CD4-positive, alpha-beta T cell treated with Interleukin-1 beta for 1 hour (primary cell): ENCODE measurements around the gene CD226.
"Not testable (repeated sequence)": the region's sequence is repeated elsewhere in the genome, so short reads cannot be mapped to it uniquely, and the experiment has no call there.

Source experiments
- DNase-seq, 2 donors: peaks; one replicate each; pipeline ENCODE4 v3.0.0-alpha.2; 2020 to 2022

CD226 gene

DNA sequence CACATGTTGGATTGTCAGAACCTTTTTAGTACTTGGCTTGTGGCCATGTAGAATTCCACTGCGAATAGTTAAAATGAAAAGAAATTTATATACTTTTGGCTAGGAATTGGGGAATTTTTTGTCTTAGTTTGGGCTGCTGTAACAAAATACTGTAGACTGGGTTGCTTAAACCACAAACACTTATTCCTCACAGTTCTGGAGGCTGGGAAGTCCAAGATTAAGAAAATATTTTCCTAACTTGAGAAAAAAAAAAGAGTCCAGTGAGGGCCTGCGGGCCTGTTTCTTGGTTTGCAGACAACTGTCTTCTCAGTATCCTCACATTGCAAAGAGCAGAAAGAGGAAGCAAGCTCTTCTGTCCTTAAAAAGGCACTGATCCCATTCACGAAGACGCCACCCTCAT, 81.9 kb downstream of the CD226 start:
- DNase-seq = no peak

DNA sequence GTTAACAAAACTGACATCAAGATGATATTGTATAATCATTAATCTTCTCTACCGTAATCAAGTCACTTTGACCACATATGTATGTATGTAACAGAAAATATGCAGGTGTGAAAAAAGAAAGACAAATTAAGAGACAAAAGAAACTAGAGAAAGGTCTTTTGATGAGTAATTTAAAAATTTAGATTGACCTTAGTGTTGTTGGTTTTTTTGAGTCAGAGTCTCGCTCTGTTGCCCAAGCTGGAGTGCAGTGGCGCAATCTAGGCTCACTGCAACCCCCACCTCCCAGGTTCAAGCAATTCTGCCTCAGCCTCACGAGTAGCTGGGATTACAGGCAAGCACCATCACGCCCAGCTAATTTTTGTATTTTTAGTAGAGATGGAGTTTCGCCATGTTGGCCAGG, 82.9 kb downstream of the CD226 start:
- DNase-seq = not testable (repeated sequence)

DNA sequence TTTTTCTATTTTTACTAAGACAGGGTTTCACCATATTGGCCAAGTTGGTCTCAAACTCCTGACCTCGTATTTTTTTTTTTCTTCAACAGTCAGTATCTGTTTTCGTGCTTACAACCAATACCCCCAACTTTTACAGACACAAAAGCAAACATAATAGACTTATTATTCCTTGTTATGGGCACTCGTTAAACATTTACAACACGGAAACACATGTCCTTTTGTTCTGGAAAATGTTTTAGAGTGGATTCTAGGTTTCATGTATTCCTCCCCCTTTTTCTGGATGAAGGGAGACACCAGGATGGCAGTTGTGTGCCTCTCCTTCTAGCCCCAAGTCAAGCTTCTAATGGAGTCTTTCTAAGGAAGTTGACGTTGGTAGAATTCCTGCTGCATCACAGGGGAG, 88.8 kb downstream of the CD226 start:
- no peak for DNase-seq

DNA sequence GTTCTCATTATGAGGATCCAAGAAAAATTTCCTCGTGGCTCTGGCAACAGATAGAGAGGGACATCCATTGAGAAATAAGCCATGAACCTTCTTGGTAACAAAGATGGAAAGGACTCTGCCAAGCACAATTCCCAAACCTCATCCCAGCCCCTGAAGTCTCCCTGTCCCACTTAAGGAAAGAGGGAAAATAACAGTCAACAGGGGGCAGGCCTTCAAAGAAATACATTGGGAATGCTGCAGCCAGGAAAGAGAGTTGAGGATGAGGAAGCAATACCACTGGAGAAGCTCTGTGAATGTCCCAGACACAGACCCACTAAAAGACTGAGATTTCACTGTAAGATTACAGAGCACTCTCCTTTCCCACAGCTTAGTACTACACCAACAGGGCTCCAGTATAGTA, 93.2 kb downstream of the CD226 start:
- DNase-seq = no peak

DNA sequence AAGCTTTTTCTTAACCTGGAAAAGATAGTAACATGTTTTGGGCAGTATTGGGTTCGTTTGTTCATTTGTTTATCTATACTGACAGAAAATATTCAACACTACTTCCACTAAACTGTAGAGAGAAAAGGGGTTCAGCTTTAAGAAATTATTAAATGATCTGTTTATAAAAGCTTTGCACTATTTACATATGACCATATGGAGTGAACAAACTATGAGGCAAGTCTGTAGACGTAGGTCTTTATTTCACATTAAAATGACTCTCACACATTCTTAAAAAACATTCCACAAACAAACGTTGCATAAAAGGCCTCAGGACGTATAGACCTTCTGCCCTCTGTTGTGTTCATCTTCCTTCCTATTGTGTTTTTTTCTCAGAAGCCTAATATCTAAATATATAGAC, 94.6 kb downstream of the CD226 start:
- DNase-seq = no peak

DNA sequence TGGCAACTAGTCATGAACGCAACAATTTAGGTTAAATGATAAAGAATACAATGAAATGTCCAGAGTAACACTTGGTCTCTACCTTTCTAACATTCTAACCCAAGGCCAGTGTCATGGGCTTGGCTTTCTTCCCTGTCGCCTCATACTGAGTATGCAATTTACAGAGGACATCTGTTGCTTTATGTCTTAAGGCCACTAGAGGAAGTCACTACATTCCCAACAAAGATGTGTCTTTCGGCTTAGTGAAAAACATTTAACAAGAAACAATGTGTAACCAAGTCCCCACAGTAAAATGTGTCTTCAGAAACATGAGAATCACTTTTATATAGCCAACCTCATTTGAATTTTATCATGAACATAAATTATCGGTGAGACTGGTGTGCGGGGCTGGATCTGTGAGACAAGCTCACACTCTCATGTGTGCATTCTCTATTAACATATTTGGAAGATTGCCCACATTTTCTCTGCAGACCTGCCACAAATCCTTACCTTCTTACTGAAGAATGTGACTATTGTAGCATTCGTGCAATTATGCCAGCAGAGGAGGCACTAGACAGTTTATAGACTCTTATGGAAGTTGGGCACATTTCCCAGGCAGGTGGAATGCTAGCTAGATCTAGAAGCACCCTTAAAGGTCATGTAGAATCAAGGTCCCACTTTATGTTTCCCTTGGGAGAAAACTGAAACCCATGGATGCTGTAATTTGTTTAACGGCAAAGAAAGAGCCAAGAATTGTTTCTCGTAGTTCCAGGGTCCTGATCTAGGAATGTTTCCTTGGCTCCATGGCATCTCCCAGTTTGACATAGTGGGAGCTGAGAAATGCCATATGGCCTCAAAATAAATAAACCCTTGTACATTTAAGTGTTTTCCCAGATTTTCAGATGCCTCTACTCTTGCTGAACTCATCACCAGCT, 101.8 kb downstream of the CD226 start:
- no peak for DNase-seq

DNA sequence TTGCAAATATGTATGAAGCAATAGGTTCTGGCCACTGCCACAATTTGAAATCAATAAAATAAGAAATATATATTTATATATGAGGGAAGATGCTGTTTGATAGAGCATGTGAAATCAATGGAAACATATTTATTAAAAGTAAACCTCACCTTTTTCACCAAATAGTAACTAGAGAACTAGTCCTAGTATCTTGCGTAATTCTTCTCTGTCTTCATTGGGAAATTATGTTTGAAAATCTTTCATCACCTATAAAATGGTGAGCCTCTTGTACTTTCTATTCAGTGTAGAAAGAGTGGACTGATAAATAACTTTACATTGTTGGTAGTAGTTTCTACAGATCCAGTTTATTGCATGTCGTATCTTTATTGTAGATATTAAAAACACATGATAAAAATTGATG, 103.0 kb downstream of the CD226 start:
- DNase-seq = no peak

DNA sequence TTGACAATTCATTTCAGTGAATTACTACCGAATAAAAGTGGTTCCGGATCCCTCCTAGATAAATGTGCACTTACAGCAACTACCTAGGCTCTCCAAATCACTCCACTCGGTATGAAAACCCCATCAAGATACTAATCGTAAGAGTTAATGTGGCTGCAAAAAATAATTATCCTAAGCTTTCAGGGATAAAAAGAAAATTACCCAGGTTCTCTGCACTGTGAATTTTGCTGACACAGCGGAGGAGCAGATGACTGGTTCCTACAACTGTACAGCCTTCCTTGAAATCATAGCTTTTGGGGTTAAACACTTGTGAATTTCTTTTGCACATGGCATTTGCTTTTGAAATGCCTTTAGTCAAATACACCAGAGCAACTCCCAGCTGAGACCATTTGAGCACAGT, 104.7 kb downstream of the CD226 start:
- no peak for DNase-seq

DNA sequence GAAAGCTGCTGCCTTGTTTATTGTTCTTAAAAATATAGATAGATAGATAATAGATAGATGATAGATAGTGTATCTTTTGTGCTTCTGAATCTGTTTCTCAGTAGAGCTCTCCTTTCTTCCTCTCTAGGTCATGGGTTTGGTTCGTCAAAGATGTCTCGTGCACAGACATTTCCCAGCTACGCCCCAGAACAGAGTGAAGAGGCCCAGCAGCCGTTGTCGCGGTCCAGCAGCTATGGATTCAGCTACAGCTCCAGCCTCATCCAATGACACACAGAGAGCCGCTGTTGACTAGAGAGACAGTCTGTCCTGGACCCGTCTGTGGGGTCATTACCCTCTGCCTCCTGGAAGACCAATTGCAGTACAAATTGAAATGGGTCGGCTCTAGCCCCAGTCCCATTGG, 106.6 kb downstream of the CD226 start:
- no peak for DNase-seq

DNA sequence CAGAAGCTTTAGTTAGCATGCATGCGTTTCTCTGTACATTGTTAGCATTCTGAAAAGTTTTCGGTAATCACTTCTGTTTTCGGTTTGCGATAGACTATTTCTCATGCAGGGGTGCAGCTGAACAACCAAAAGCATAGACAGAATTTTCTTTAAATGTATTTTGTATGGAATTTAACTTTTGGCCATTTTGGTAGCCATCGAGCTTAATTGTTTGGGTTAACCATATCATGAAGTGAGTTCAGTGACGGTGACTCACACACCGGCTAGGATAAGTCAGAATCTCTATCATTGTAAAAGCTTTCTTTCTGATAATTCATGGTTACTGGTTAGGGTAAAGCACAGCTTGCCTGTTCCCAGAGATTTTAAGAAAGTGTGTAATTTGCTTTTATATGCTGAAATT, 107.2 kb downstream of the CD226 start:
- DNase-seq = no peak

DNA sequence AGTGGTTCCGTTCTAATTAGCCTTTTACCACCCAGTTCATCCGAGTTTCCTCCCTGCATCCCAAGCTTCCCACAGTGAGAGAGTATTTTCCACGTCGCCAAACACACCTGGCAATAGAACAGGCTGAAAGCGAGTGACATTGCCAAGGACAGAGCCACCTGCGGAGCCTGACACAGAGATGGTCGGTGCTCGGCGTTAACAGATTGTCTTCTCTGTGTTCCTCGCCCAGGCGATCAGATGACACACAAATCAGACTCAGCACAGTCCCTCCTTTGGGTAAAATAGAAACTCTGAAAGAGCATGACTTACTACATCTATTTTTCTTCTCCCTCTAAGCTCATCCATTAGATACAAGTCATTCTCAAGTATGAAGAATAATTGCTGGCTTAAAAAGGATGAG, 107.7 kb downstream of the CD226 start:
- DNase-seq = no peak

DNA sequence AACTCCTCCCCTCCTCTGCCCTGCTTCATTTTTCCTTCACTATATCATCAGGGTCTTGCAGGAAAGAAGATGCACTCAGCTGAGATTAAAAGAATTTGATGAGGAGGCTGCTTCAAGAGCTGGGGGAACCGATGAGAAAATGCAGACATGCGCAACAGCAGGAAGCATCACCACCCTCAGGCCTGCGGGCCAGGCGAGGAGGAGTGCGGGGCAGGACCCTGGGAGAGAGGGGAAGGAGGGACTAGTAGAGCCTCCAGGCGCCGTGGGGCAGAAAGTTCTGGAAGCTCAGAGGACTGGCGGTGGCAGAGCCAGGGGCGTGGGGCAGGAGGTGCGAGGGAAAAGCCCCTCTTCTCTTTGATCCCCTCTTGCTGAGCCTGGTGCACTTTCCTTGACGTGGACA, 108.2 kb downstream of the CD226 start:
- DNase-seq = no peak

DNA sequence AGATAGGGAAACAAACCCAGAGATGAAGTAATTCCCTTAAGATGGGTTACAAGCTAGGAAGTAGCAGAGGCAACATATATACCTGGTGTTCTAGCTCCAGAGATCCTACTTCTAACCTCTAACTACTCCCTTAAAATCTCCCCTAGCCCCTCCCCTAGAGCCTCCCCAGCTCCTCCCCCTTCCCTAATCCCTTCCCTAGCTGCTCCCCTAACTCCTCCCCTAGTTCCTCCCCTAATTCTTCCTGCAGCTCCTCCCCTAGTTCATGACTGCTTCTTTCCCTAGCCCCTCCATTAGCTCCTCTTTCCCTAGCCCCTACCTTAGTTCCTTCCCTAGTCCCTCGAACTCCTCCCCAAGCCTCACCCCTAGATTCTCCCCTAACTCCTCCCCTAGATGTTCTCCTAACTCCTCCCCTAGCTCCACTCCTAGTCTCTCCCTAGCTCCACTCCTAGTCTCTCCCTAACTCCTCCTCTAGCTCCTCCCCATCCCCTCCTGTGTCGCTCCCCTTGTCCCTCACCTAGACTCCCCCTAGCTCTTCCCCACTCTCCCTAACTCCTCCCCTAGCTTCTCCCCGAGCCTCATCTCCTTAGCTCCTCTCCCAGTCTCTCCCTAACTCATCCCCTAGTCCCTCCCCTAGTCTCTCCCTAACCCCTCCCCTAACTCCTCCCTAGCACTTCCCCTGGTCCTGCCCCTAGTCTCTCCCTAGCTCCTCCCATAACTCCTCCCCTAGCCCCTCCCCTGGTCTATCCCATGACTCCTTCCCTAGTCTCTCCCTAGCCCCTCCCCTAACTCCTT, 108.9 kb downstream of the CD226 start:
- DNase-seq = no peak

DNA sequence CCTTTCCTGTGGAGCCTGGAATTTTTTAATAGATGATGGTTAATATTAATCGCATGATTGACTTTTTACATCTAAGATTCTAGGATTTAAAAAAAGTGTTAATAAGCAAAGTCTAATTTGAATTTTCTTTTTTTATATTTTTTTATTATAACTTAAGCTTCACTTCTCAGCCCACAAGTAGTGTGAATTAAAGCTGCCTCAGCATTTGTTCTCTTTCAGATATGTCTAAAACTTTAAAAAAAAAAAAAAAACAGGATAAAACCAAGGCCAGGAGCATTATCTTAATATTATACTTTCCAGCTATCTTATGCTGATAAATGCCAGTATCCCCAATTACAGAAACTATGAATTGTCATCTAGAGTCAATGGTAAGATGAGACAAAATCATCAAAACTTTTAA, 109.7 kb downstream of the CD226 start:
- DNase-seq = no peak

DNA sequence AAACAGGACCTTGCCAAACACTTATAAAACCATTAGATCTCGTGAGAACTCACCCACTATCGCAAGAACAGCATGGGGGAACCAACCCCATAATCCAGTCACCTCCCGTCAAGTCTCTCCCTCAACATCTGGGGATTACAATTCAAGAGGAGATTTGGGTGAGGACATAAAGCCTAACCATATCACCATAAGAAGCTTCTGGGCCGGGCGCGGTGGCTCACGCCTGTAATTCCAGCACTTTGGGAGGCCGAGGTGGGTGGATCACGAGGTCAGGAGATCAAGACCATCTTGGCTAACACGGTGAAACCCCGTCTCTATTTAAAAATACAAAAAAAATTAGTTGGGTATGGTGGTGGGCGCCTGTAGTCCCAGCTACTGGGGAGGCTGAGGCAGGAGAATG, 112.7 kb downstream of the CD226 start:
- not testable (repeated sequence) for DNase-seq

DNA sequence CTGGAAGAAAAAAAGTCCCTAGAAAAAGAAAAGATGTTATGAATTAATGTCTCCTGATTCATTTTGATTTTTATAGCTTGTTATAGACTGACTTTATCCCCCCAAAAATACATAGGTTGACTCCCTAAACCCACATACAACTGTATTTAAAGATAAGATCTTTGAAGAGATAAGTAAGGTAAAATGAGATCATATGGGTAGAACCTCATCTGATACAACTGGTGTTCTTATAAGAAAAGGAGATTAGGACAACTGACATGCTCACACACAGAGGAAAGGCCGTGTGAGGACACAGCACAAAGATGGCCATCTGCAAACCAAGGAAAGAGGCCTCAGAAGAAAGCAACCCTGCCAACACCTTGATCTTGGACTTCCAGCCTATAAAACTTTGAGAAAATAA, 117.5 kb downstream of the CD226 start:
- no peak for DNase-seq

DNA sequence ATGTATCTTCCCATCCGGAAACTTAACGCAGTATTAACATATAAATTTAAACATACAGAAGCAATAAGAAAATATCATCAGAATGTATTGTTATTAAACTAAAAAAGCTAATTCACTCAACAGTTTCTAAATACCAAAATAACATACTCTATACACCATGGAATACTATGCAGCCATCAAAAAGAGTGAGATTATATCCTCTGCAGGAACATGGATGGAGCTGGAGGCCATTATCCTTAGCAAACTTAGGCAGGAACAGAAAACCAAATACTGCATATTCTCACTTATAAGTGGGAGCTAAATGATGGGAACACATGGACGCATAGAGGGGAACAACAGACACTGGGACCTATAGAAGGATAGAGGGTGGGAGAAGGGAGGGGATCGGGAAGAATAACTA, 127.1 kb downstream of the CD226 start:
- no peak for DNase-seq

DNA sequence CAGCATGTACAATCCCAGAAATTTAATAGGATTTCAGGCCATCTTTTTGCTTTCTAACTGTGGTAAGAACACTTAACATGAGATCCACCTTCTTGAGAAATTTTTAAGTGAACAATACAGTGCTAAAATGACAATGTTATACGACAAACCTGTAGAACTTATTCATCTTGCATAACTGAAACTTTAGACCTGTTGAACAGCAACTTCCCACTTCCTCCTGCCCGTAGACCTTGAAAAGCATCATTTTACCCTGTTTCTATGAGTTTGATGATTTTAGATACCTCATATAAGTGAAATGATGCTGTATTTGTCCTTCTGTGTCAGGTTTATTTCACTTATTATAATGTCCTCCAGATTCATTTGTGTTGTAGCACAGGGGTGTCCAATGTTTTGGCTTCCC, 128.2 kb downstream of the CD226 start:
- DNase-seq = no peak

DNA sequence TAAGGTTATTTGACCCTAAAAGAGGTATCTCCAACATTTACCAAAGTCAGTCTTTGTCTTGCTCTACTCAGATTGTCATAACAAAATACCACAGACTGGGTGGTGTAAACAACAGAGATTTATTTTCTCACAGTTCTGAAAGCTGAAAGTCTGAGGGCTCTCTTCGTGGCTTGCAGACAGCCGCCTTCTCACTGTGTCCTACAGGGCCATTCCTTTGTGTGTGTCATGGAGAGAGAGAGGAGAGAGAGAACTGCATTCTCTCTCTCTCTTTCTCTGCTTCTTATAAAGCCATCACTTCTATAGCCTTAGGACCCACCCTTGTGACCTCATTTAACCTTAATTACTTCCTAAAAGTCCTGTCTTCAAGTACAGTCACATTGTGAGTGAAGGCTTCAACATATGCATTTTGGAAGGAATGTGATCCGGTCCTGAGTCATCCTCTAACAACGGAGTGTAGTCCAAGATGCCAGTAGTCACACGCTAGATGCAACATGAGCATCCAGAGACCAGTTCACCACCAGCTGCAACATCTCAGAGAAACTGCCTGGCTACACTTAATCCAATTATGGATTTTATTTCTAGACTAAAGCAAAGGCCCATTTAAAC, 130.2 kb downstream of the CD226 start:
- no peak for DNase-seq

DNA sequence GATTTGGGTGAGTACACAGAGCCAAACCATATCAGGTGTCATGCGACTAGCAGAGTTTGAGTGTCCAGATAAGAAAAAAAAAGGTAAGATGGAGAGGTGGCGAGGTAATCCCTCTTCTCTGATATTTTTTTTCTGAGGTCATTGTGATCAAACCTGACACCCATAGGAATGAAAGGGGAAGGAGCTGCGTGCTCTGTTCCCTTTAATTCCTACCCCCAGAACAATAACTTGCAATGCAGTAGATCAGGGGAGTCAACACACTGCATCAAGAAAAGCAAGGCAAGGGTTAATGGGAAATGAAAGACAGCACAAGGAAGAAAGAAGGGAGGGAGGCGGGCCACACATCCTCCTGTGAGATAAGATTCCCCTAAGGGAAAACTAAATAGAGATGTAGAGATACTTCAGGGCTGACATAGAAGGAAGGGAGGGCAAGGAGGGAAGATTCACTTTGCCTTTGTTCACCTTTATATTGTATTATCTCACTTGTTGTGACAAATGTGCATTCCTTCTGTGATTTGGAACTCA, 132.8 kb downstream of the CD226 start:
- no peak for DNase-seq

DNA sequence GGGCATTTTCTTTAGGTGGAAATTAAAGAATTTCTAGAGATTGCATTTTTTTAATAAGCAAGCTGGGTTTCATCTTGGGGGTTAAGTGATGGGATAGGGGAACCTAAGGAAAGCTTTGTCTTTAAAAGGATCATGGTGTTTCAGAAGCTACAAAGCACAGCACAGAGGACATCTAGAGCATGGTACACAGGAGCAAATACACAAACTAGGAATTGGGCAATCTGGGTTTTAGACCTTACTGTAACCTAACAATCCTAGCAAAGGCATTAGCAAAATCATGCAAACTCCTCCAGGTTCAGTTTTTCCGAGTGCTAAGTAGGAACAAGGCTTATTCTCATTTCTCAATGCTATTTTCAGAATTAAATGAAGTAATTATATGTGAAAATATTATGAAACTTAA, 134.1 kb downstream of the CD226 start:
- DNase-seq = no peak

DNA sequence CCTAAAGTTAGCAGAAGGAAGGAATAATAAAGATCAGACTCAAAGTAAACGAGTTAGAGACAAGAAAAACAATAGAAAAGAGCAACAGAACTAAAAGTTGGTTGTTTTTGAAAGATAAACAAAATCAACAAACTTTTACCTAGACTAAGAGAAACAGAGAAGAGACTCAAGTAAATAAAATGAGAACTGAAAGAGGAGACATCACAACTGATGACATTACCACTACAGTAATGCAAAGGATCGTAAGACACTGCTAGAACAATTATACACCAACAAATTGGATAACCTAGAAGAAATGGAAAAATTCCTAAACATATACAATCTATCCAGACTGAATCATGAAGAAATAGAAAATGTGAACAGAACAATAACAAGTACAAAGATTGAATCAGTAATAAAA, 139.3 kb downstream of the CD226 start:
- no peak for DNase-seq

DNA sequence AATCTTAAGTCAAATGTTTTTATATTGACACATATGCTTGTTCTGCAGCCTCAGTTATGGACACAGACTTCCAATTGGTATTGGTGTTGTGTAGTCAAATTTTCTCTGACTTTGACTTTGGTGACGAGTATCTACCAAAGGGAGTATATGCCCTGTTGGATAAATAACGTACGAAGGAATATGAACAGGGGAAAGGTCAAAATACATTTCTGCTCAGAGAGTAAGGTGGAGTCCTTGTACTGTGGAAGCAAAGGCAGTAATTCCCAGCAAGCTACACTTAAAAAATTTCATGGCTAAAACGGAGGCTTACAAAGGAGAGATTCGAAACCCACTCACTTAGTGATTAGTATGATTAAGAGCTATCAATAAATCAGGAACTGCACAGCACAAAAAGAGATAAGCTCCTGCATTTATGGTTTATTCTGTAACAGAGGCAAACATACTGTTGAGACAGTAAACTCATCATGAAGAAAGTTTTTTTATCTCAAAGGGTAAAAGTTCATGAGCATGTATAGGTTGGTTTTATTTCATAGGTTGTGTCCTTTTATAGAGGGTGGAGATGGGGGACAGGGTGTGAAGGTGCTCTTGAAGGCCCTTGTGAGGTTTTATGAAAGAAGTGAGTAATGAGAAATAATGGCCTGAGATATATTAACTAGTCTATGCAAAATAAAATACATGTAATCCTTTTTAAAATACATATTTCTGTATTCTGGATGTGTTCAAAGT, 142.7 kb downstream of the CD226 start:
- no peak for DNase-seq
